Measurements from ENCODE around the gene MUS81.
A peak's percentile ranks its signal among the peaks of the same experiment; 100 is the strongest.
"Not testable (repeated sequence)": the region's sequence is repeated elsewhere in the genome, so short reads cannot be mapped to it uniquely, and the experiment has no call there.

The MUS81 gene

GRCh38 chr11:65860278-65861164 is at the start of gene MUS81:
Gene MUS81 (plus strand): TSS chr11:65860433. CDS start chr11:65860754, 321 bp downstream.
- peak; percentile 99 for DNase-seq

- DNase-seq = no peak
Measured at GRCh38 chr11:65811764-65812475, 48.3 kb upstream of the MUS81 start.

GRCh38 chr11:65814131-65814985 is 45.9 kb upstream of the MUS81 start:
- DNase-seq = no peak

- no peak for DNase-seq
Measured at GRCh38 chr11:65814986-65815565, 45.2 kb upstream of the MUS81 start.

GRCh38 chr11:65816696-65817095 is 43.5 kb upstream of the MUS81 start:
- DNase-seq = no peak

- no peak for DNase-seq
Measured at GRCh38 chr11:65817312-65817834, 42.9 kb upstream of the MUS81 start.

- DNase-seq = peak; percentile 98
Measured at GRCh38 chr11:65817835-65818680, 42.2 kb upstream of the MUS81 start.

GRCh38 chr11:65821107-65821506 is 39.1 kb upstream of the MUS81 start:
- no peak for DNase-seq

GRCh38 chr11:65822776-65823528 is 37.3 kb upstream of the MUS81 start:
- no peak for DNase-seq

- no peak for DNase-seq
Measured at GRCh38 chr11:65826984-65827735, 33.1 kb upstream of the MUS81 start.

GRCh38 chr11:65829459-65829858 is 30.8 kb upstream of the MUS81 start:
- DNase-seq = no peak

GRCh38 chr11:65832231-65832630 is 28.0 kb upstream of the MUS81 start:
- DNase-seq = not testable (repeated sequence)

GRCh38 chr11:65833297-65834030 is 26.8 kb upstream of the MUS81 start, which contains the start of gene SNX32:
Gene SNX32 (plus strand): TSS chr11:65833963. CDS start chr11:65834066, 103 bp downstream.
- DNase-seq = peak; percentile 98

- no peak for DNase-seq
Measured at GRCh38 chr11:65834202-65834601, 26.0 kb upstream of the MUS81 start.

GRCh38 chr11:65842144-65842543 is 18.1 kb upstream of the MUS81 start:
- DNase-seq = no peak

- no peak for DNase-seq
Measured at GRCh38 chr11:65843811-65844210, 16.4 kb upstream of the MUS81 start.

GRCh38 chr11:65844231-65844872 is 15.9 kb upstream of the MUS81 start:
- DNase-seq = no peak

GRCh38 chr11:65847746-65848145 is 12.5 kb upstream of the MUS81 start:
- DNase-seq = no peak

All from activated effector memory CD4-positive, alpha-beta T cell treated with anti-CD3 and anti-CD28 coated beads, Interleukin-2, amount 50 U/mL, for 16 hours (primary cell).